ENCODE results near the gene ZNF608. TPM values are rescaled to one million over a fixed set of nuclear protein-coding genes. Genes with fewer than 3 reads are reported as not detected.

The ZNF608 gene
- total RNA-seq, 1 experiment from 2014 or later = 5.6 TPM

GRCh38 chr5:124728968-124729332 is 17.5 kb downstream of the ZNF608 start:
- Histone ChIP-seq H4K20me1 (ENCODE audit: insufficient read depth) (no peaks in the 10 kb centered on the region), H3K9ac (ENCODE audit: low read length) (no peak overlapping the region), H3K9me3 (ENCODE audit: control insufficient read depth in 1 of 2, insufficient read depth in 1 of 2, low read depth in 1 of 2, low read length in 2 of 2) (no peaks in the 10 kb centered on the region), H3K4me3 (replicated peaks in 1 of 2; ENCODE audit: low read depth in 1 of 2, low read length in 2 of 2) (no peak overlapping the region), H3K27me3 (ENCODE audit: insufficient read depth, low read length) (no peaks in the 10 kb centered on the region), H3K4me1 (ENCODE audit: control insufficient read depth in 1 of 2, insufficient read depth in 2 of 2, low read length in 2 of 2) (no peaks in the 10 kb centered on the region), H3K79me2 (ENCODE audit: insufficient read depth, low read length) (no peaks in the 10 kb centered on the region), H3K4me2 (ENCODE audit: low read length) (no peak overlapping the region), H3K9me2 (ENCODE audit: insufficient read depth) (no peaks in the 10 kb centered on the region), H3K36me3 (ENCODE audit: control insufficient read depth in 1 of 2, insufficient read depth in 2 of 2, low read length in 2 of 2) (no peaks in the 10 kb centered on the region), H2AFZ (ENCODE audit: low read depth, low read length, poor library complexity, severe bottlenecking) (no peak overlapping the region), H3K27ac (ENCODE audit: low read depth, low read length) (no peak overlapping the region)
- RAD21 ChIA-PET (ENCODE audit: low non-redundant PET in 1 of 2, low total read pairs in 2 of 2, uncharacterized antibody in 2 of 2, unreplicated experiment in 2 of 2) = no interaction called here
- POLR2A ChIA-PET = no interaction called here
- TF ChIP-seq EZH2 (IDR thresholded peaks at IDR 0.05) (no peak), EGR1 (IDR thresholded peaks at IDR 0.05; ENCODE audit: low read depth) (no peak), ZFX (IDR thresholded peaks at IDR 0.05) (no peak), CEBPB (IDR thresholded peaks at IDR 0.05; ENCODE audit: low read depth) (no peak), JUND (IDR thresholded peaks at IDR 0.05) (no peak), POLR2A (IDR thresholded peaks at IDR 0.05; ENCODE audit: borderline replicate concordance, extremely low read depth, insufficient read depth, insufficient read length) (no peak), SP1 (IDR thresholded peaks at IDR 0.05; ENCODE audit: low read depth) (no peak), POLR2AphosphoS5 (IDR thresholded peaks at IDR 0.05; ENCODE audit: low read depth, low read length) (no peak), ATF3 (IDR thresholded peaks at IDR 0.05) (no peak), ZNF274 (IDR thresholded peaks at IDR 0.05; ENCODE audit: low read depth, low read length) (no peak), SIN3A (IDR thresholded peaks at IDR 0.05; ENCODE audit: low read depth) (no peak), RAD21 (IDR thresholded peaks at IDR 0.05; ENCODE audit: low read depth) (no peak), ZBTB33 (IDR thresholded peaks at IDR 0.05; ENCODE audit: extremely low read depth, insufficient replicate concordance, low read length) (no peak), ELF1 (IDR thresholded peaks at IDR 0.05; ENCODE audit: borderline replicate concordance, low read depth) (no peak), REST (IDR thresholded peaks at IDR 0.05; ENCODE audit: low read depth) (no peak), CBX3 (IDR thresholded peaks at IDR 0.05; ENCODE audit: low read depth) (no peak), TCF7L2 (IDR thresholded peaks at IDR 0.05; ENCODE audit: borderline replicate concordance, extremely low read depth, insufficient read depth, insufficient read length) (no peak), YY1 (IDR thresholded peaks at IDR 0.05; ENCODE audit: extremely low read depth, insufficient replicate concordance, low read depth, low read length) (no peak), SRF (IDR thresholded peaks at IDR 0.05; ENCODE audit: low read depth) (no peak), FOSL1 (IDR thresholded peaks at IDR 0.05; ENCODE audit: low read depth) (no peak)
- BruUV-seq (replicated peaks) = no TSS peak
- no peak for ATAC-seq
- intact Hi-C loops (cut with micrococcal nuclease) = no loop called here
- CTCF ChIA-PET = no interaction called here
- DNase-seq (ENCODE audit: low read depth, low spot score) = no peak

Measured in HCT116 (cell line).